GM21381 (cell line): Measurements from ENCODE around the gene JAKMIP1.
A peak's percentile ranks its signal among the peaks of the same experiment; 100 is the strongest.
"Not testable (repeated sequence)": the region's sequence is repeated elsewhere in the genome, so short reads cannot be mapped to it uniquely, and the experiment has no call there.

ENCODE experiments used
- ATAC-seq: cut with Tn5 transposase; IDR thresholded peaks from one replicate; pipeline ENCODE4 v1.9.1; 2021; ENCODE audit warnings: mild to moderate bottlenecking, moderate library complexity; ENCODE audit not compliant: unreplicated experiment

JAKMIP1 gene

DNA sequence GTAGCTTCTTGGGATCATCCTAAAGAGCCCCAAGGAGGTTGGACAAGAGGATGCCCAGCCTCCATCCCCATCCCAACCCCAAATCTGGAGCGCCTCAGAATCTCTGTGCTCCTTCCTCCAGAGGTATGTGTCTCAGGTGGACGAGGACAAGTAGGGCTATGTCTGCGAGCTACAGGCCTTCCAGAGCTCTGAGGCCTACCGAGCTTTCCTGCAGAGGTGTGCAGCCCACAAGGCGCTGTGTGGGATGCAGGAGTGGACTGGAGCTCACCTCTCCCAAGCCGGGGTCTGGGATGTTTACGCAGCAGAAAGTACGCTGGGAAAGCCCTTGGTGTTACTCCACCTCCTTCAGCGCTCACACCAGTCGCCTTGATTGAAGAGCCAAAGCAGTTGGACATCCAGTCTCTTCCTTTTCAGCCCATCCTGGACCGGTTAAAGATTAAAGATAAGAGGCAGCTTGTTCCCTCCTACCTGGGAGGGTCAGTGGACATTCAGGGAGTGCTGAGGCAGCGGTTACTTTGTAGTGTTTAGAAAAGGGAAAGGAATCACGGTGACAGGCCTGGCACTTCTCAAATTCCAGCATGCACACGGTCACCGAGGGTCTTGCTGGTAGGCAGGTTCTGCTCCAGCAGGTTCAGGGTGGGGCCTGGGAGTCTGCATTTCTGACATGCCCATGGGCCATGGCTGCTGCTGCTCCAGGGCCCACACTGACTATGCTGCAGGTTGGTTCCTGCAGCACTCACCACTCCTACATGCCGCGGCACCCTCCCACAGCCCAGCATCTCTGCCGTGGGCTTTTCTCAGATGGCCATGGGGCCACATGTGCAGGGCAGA lies 29.5 kb upstream of the JAKMIP1 start:
- ATAC-seq, result no peak

GRCh38 chr4:6229095-6229494 lies 28.7 kb upstream of the JAKMIP1 start:
- ATAC-seq, result no peak

DNA sequence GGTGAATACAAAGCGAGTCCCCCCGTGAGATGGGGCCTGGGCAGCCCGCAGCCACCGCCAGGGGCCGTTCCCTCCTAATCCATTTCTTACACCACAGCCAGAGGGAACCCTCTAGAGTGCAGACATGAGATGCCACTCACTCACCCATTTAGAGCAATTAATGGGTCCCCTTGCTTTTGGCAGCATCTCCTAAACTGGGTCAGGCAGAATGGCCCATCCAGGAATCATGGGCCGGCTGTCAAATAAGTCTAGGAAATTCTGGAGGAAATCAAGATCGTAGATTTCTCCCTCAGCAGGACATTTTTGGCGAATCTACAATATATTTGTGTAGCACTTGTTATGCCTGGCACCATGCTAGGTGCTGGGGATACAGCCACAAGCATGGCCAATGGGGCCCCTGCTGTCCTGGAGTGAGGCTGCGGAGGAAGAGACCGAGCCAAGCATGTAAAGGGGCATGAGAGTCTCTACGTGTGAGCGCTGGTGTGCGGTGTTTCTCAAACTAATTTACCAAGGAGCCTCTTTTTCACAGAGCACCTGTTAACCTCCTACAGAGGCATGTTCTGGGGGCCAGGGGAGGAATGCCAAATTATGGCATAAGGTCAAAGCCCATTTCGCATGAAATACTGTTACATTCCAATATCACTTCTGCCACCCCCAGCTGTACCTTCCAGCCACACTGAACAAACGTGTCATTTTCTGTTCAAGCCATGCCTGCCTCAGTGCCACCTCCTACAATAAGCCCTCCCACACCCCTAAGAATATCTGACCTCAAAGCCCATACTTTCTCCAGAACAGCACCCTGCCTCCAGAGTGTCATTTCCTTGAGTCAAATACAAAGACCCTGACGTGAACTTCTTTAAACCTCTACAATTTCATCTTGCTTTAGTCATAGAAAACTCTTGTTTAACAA lies 28.1 kb upstream of the JAKMIP1 start:
- ATAC-seq, result no peak

DNA sequence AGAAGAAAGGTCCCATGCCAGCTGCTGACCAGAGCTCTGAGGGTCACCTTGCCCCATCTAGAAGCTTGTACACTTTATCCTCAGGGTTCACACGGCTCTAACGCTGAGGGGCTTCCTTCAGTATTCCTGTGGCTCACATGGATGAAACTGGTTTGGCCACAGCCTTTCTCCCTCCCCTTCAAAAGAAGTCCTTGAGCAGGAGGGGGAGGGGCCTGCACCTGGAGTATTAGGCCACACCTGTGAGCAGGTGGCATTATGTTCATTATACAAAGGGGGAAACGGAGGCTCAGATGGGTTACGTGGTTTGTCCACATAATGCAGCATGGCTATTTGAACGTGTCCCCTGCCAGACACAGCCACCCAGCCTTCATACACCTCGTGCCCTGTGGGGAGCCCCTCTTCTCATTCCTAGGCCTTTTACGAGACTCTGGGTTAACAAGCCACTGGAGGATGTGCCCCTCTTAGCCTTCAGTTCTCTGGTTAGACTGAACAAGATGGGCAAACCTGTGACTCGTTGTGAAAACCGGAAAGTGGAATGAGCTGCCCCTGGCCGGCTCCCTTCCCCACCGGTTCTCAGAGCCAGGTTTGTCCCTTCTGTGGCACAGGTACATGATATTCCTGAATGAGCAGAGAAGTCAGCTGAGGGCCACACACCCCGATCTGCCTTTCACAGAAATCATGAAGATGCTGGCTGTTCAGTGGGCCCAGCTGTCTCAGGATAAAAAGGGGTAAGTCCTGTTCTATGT lies 27.2 kb upstream of the JAKMIP1 start:
- no peak for ATAC-seq

DNA sequence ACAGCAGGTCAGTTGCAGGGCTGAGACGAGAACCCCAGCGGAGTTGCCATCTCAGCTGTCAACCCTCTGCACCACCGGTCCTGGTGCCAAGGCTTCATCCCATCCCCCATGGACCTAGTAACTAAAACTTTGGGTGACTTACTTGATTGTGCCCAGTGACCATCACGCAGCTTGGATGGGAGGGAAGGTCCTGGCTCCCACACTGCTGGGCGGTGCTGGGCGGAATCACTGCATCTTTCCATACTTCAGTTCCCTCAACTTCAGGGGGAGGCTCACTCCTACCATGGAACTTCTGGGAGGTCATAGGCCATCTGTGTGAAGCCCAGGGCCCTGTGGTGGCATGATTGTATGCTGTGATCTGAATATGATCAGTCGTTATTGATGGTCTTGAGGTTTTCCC lies 26.2 kb upstream of the JAKMIP1 start:
- ATAC-seq, result no peak

GRCh38 chr4:6225469-6225868 lies 25.1 kb upstream of the JAKMIP1 start:
- ATAC-seq, result no peak

DNA sequence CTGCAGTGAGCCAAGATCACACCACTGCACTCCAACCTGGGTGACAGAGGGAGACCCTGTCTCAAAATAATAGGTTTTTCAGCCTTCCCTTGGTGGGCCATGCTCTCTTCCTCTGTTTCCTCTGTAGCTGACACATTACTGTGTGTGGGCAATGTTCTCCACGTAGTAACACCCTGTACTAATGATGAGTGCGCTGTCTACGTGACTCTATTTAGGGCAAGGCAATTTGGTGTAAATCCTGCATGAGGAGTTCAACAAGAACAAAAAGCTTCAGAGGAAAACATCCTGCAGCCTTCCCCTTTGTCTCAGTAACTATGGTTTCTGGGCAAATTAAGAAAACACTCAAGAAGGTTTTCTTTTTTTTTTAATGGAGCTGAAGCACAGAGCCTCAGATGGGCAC lies 24.4 kb upstream of the JAKMIP1 start:
- ATAC-seq, result no peak

DNA sequence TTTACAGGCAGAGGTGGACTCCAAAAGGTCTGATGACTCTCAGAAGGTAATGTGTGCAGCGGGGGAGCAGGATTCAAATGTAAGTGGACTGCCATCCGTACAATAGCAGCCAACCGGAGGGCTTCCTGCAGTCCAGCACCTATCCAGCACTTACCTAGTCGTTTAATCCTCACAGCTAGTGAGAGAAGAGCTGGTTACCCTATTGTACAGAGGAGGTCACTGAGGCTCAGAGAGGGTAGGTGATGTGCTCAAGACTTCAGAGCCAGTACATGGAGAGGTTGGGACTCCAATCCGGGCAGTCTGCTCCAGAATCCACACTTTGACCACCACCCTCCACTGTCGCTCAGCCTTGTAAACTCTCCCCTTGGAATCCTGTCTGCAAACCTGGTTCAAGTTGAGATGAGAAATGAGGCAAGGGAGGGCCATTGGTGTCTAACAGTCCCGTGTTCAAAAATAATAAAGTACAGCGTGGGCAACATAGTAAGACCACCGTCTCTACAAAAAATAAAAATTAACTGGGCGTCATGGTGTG lies 22.5 kb upstream of the JAKMIP1 start:
- no peak for ATAC-seq

GRCh38 chr4:6221851-6222760 lies 21.8 kb upstream of the JAKMIP1 start:
- ATAC-seq, result no peak

DNA sequence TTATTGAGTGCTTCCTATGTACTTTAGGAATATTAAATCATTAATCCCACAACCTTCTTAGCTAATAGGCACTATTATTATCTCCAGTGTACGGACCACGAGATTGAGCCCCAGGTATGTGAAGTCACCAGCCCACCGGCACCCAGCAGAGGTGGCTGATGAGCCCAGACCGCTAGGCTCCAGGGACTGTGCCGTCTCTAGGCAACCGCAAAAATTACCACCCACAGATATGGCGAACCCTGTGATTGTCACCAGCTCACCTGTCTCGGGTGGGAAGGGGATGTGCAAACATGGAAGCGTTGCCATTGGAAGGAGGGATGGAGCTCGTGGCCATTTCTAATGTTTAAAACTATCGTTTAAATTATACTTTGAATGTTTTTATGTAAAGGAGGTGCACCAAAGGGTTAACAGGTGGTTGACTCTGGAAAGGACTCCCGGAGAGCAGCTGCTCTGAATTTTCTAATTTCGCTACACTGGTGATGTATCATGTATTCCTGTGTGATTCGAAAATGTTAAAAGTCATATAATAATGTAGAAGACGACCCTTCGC lies 21.0 kb upstream of the JAKMIP1 start:
- no peak for ATAC-seq

GRCh38 chr4:6217716-6218381 lies 17.5 kb upstream of the JAKMIP1 start:
- ATAC-seq, result peak; percentile 92

GRCh38 chr4:6216588-6216987 lies 16.2 kb upstream of the JAKMIP1 start:
- no peak for ATAC-seq

DNA sequence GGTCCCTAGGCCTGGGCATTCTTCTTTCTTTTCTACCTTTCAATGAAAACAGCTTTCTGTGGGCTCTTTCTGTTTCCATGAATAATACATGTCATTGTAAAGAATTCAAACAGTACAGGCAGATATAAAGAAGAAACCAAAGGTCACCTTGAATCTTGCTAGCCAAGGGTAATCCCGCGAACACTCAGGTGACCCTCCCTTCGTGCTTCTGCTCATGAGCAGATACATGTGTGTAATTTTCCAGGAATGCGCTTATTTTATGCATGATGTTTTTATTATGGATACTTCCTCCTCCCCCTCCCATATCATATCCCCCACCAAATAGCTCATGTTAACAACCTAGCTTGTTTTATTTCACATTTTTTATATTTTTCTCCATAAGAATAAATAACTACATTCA lies 9.6 kb upstream of the JAKMIP1 start:
- ATAC-seq, result no peak

- not testable (repeated sequence) for ATAC-seq
Measured at GRCh38 chr4:6209291-6209690, 8.9 kb upstream of the JAKMIP1 start.

GRCh38 chr4:6208416-6208815 lies 8.1 kb upstream of the JAKMIP1 start:
- ATAC-seq, result no peak

DNA sequence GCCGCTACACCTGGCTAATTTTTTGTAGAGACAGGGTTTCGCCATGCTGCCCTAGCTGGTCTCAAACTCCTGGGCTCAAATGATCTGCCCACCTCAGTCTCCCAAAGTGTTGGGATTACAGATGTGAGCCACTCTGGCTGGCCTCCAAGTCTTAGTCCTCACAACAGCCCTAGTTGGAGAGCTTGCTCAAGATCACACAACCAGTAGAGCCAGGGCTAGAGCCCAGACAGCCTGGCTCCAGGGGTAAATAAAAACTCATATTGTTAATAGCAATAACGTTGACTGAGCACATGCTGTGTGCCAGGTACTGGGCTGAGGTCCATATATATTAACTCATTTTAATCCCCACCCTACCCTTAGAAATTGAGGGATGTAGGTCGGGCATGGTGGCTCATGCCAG lies 7.3 kb upstream of the JAKMIP1 start:
- ATAC-seq, result no peak

- no peak for ATAC-seq
Measured at GRCh38 chr4:6206771-6207290, 6.5 kb upstream of the JAKMIP1 start.

DNA sequence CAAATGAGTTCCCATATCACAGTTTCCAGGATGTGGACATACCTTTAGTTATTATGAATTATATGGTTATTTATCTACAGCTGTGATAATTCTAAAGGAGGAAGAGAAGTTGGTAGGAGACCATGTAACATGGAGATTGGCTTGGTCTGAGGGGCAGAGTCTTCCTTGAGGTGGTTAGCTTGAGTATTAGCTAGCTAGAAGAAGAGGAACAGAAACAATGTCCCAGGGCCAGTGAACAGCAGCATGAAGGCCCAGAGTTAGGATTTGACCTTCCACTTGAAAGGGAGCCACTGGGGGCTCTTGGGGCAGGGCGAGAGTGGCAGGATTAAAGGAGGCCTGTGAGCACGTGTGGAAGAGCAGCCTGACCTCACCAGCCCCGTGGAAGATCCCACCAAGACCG lies 5.6 kb upstream of the JAKMIP1 start:
- ATAC-seq, result no peak

- no peak for ATAC-seq
Measured at GRCh38 chr4:6205567-6205931, 5.2 kb upstream of the JAKMIP1 start.
